CD4-positive, alpha-beta T cell treated with Interleukin-4 for 1 hour (primary cell): ENCODE results near the gene HOXC4.
"Not testable (repeated sequence)": the region's sequence is repeated elsewhere in the genome, so short reads cannot be mapped to it uniquely, and the experiment has no call there.

Experiments
- DNase-seq, 2 donors: peaks; one replicate each; pipeline ENCODE4 v3.0.0-alpha.2; 2020 to 2022

The HOXC4 gene

DNA sequence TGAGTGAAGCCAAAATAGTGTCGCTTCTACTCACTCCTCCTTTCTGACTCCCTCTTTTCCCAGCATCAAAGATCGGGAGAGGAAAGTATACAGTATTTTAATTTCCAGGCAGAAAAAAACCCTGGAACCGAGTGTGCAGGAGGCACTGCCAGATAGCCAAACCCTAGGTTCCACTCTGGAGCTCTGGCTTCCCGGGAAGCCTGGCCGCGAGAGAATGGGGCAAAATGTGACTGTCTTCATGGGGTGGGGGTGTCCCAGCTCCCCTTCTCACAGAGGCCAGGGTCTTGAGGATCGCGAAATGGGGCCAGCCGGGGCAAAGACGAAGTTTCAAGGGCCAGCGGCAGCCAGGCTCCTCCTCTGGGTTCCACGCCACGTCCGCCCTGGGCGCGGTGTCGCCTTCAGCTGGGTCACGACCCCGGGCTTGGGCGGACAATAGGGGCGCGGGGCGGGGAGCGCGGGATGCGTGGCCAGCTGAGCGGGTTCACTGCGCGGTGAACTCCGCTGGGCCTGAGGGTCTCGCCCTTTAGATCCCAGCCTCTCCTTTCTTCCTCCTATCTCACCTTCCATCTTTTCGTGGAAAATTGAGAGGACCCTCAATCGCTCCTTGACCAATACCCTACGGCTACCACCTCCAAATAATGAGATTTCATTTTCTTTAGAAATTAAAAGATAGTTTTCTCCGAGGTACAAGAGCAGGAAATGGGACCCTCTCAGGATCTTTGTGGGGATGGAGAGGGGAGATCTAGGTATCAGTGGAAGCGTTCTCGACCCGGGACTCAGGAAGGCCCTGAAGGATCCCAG is 6.7 kb downstream of the HOXC4 start:
- DNase-seq: no peak

DNA sequence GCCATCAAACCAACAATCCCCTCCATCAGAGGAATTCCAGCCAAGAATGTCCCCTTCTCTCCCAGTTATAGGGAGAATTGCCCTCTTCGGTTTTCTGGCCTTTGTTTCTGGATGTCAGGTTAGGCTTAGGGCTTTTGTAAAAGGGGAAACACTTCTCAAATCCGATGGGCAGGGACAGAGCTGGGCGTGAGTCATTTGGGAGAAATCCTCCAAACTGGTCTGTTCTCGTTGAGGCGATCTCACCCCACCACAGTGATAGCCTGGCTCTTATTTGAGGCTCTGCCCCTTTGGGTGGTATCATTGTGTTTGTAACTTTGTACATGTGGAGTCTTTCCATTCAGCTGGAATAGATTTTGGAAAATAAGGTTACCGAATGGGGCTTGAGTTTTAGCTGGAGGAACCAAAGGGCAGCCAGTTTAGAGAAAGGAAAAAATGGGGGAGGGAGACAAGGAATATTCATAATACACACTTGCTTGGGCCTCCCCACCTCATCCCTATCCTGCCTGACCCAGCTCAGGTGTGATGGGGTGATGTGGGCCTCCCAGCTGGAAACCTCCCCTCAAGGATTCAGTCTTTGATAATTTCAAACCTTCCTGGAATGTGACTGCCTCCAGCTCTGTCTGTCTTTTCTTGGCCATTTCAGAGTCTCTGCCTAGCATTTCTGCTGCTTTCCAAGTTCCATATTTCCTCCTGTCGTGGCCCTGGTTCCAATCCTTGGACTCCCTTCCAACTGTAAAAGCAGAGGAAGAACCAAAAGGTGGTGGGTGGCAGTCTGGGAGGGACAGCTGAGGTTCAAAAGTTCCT is 7.5 kb downstream of the HOXC4 start:
- DNase-seq: no peak

DNA sequence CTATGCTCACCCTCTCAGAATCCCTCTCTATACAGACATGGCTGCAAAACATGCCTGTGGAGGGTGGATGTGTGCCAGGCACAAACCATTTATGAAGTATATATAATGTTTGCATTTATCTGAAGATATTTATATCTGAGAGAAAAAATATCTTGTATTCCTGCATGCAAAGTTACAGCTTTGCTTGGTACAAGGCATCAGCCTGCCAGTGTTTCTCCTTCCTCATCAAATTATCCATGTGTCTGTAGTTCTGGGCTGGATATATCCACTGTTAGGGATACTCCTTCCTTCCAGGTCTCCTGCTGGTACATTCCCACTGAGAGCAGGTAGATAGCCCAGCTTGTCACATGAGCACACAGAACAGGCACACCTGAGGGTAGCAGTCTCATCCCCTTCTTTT is 12.0 kb downstream of the HOXC4 start:
- DNase-seq: no peak

DNA sequence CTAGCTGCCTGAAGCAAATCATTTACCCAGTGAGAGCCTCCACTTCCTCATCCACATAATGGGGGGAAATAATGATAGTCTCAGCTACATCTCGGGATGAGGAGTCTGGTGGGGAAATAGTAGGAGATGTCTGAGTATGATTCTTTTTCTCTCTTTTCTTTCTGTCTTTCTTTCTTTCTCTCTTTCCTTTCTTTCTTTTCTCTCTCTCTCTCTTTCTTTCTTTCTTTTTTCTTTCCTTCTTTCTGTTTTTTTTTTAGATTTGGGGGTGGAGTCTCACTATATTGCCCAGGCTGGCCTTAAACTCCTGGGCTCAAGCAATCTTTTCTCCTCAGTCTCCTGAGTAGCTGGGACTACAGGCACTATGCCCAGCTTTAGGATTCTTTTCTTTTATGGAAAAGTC is 12.8 kb downstream of the HOXC4 start:
- DNase-seq: no peak

DNA sequence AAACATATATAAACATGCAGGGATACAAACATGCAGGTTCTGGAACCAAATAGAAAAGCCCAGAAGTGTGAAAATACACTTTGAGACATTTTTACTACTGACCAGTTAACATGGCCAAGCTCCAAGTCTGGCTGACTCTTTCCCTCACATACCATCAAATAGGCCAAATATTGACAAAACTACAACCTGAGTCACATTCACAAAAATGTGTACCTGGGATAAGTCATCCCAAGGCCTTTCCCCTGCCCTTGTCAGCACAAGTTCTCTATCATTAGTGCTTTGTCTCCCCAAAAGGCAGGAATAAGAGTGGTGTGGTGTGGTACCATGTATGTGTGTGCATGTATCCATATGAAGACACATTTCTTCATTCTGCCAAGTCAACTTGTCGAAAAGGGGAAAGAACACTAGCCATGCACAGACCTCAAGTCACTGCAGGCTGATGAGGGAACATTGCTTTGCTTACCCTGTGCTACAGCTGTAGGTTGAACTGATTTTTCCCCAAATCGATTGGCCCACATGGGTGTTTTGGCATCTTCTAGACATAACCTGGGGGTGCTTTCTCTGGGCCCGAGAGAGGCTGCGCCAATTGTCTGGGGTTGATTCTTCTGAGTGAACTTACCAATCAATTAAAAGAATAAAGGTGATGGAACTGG is 14.9 kb downstream of the HOXC4 start:
- DNase-seq: no peak

DNA sequence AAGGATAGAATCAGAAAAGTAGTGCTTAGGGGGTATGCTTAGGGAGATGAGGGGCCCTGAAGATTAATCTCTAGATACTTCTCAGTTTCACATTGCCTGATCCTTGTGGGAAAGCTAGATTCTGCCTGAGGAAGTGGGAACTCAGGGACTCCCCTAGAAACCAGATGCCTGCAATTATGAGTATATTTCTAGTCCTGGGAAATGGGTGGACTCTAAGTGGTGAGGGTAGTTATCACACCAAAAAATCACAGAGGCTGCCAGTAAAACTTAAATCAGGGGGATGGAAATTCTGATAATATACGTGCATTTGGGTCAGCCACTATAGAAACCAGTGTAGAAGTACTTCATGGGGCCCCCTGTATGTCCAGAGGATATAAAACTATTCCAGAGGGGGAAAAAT is 18.3 kb downstream of the HOXC4 start:
- no peak for DNase-seq

DNA sequence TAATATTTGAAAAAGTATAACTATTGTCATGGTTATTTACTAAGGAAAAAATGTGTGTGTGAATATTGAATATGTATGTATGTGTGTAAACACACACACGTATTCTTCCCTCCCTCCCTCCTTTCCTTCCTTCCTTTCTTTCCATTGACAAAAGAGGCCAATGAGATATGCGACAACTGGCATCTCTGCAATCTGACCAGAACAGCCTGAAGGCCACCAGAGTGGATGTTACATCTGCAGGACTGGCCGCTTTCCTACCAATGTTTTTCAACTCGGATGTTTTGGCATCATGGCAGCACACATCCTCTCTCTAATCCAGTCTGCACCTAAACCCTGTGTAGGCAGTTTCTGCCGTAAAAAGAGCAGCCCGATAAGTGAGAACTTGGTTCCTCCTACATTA is 20.7 kb downstream of the HOXC4 start:
- no peak for DNase-seq

DNA sequence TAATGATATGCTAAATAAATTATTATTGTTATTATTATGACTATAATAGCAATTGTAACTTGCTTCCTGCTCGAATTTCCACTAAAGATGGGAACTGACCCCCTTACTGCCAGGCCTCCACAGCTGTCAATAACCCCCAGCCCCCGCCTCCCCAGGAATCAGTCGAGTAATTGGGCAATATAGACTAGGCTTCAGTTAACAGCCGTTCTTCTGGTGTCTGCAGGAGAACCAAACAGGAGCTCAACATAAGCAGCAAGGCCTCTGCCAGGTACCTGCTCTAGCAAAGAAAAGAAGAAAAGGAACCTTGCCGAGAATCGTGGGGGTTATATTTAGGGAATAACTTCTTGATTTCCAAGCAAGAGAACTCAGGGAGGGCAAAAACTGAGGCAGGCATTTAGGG is 21.8 kb downstream of the HOXC4 start:
- no peak for DNase-seq

DNA sequence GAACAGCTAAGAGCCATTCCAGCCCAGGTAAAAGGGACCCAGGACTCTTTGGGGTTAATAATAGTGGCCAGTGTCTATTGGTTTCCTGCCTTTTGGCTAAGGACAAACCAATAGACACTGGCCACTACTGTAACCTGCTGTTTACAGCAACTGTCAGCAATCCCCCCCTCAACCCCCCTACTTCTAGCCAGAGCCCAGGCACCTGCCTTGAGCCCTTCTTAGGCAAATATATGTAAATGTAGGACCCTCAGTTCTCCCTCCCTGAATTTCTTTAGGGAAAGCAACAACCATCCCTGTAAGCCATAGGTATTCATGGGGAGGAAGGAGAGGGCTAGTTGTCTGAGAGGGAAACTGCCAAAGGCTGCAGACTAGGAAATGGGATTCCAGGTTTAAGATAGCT is 22.3 kb downstream of the HOXC4 start:
- no peak for DNase-seq

DNA sequence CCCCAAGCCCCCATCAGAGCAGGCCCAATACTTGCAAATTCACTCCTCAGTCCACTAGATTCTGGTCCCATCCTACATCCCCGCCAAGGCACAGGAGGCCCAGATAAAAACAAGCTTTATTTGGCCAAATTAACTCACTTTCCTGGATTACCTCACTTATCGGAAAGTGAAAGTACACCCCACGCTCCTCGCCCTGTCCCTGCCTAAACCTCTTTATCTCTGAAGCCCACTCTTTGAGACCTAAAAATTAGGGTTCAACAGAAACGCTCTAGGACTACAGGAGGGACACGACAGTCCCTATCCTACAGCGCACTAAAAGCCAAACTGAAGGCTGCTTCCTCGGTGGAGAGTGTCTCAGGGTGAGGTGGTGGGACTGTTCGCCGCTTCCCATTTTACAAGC is 24.2 kb downstream of the HOXC4 start:
- DNase-seq: not testable (repeated sequence)

DNA sequence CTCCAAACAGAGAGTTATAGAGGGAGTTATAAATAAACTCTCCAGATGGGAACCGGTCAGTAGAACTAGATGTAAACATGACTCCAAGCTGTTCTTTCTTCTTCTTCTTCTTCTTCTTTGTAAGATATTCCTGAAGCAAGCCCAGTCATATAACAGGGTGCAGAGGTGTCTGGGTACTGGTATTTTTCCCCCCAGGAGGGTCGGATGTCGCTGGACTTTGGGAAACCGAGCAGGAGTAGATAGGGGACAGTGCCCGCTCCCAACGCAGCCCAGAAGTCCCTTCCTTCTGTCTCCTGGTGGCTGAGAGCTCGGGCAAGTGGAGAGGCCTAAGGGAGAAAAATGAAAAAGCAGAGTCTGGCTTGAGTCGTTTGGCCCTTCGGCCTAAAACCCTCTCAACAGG is 25.5 kb downstream of the HOXC4 start:
- DNase-seq: not testable (repeated sequence)

DNA sequence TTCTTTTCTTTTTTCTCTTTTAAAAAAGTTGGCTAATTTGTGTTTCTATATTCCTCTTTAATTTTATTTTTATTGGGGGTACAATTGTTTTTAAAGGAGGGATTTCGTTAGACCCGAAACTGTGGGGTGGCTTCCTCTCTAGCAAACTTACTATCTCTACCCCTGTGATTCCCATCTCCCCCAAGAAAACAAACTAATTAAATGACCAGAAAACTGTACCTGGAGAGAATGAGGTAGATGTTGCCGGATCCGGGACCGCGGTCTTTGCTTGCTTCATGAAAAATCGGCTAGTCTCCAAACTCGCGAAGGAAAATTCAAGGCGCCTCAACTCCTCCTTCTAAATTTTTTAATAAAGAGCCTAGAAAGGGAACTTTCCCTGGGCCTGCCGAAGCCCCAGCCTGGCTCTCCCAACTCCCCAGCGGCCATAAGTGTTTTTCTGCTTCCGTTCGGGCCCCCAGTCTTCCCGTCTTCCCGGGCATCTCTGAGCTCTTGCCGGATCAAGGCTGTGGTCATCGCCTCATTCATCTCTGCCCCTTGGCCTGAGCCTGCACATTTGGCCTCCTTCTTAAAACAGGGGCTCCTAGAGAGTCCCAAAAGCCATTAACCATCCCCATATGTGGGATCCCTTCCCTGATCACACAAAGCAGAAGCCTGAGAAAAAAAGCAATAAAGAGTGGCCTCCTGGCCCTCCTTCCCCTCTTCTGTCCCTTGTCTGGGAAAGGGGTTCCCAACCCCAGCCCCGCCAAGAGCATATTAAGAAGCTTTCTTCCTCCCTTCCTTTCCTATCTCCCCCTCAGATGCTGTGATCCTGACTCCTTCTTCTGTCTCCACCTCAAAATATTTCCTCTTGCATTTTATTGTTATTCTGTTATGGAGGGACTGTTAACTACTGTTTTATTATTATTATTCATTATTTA is 26.6 kb downstream of the HOXC4 start:
- not testable (repeated sequence) for DNase-seq

DNA sequence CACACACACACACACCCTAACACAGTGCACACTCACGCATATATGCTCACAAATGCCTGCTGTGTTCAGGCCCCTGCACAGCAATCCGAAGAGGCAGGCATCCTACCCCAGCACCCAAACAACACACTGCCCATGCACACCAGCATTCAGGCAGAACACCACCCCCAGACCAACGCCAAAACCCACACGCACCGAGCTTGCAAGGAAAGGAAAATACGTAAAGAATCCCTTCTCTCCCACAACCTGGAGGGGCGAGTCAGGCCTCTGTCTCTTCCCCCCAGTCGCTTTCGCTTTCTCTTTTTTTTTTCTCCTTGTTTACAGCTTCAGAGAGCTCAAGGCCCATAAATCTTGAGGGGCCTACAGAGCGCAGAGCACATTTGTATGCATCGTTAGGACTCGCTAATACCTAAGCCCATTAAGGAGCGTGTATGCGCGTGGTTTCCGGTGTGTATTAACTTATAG is 27.4 kb downstream of the HOXC4 start:
- DNase-seq: peak; percentile 34 to 46

DNA sequence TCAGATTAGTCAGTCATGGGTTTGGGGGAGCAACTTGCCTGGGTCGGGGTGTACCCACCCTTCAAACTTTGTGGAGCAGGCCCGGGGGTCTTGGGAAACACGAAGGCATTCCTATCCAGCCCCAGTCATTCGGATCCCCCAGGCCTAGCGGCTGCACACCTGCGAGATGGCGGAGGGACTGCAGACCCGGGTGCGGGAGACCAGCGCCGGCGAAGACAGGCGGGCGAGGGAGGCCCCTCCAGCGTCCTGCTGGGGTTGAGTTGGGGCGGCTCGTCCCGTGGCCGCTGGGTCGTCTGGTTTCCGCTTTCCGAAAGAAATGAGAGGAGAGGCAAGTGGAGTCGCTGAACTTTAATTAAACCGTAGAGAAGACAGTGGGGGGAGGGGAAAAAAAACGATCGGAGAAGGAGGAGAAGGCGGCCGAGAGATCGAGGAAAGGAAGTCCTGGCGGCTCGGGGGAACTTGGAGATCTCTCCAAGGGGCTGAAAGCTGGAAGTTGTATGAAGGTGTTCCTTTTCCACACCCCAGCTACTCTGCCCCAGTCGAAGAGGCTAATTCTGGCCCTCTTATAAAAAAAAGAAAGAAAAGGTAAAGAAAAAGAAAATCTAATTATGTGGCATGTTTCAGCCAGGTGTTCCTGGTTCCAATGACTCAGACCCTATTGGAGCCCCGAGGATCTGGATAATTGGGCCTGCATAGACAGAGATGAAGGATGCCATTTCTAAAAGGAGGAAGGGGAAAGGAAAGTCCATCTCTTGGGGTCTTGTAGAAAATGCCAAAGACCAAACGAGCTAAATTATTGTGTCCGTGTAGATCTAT is 28.2 kb downstream of the HOXC4 start:
- DNase-seq: peak; percentile 15 to 34

DNA sequence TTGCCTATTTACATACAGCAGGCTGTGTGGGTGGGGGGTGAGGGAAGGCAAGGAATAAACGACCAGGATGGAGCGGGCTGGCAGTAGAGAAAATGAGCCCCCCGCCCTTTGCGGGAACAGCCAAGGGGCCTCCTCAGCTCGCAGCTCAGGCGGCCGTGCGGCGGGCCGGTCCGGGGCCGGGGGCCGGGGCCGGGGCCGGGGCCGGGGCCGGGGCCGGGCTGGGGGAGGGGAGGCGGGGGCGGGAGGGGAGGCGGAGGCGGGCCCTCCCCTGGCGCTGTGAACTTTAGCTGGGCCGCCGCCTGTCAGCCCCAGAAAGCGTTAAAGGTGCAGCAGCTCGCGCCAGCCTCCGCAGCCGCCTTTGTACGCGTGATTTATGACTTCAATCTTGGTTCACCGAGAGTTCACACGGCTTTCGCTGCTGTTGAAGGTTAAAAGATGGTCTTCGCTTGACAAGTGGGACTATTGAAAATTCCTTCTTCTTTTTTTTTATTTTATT is 28.8 kb downstream of the HOXC4 start:
- DNase-seq: peak; percentile 43 to 45

DNA sequence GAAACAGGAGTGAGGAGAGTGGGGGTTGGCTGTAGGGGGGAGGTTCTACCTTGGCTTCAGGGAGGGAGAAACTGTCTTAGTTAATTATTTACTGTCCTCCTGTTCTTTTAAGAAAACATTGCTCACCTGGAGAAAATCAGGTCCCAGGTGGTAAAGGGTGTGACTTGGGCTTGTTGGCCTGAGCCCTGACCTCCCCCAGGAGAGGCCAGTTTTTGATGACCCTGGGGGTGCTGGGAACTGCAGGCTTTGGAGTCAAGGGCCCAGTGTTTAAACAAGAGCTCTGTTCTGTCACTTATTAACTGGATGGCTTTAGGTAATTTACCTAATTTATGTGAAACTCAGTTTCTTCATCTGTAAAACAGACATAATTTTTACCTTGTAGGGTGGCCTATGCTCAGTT is 34.4 kb downstream of the HOXC4 start:
- not testable (repeated sequence) for DNase-seq

DNA sequence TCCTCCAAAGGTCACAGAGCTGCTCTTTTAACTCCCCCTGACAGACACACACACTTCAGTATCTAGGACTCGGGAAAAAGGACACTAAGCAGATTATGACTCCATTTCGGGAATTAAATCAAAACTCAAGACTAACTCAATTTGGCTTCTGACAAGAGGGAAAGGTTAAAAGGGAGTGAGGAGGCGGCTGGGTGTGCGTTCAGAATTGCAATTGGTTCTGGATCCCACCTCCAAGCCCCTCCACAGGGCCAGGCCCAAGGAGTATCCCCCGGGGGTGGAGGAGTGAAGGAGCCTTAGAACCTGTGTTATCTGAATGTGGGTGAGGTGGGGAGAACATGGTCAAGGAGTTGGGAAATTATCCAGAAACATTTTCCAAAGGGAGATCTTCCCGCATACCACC is 35.8 kb downstream of the HOXC4 start:
- not testable (repeated sequence) for DNase-seq

DNA sequence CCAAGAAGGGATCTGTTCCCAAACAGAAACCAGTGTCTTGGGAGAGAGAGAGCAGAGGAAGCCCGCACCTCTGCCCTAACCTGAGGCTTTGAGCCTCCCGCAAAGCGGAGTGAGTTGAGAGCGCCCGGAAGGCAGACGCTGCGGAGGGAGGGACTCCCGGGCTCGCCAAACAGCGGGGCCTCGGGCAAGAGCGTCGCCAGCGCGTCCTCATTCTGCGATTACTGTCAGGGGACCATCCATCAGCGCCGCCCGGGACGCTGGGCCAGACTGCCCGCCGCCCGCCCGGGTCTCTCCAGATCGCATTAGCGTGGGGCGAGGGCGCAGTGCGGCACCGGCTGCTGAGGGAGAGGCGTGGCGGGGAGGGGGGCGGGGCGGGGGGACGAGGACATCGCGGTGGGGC is 36.7 kb downstream of the HOXC4 start:
- not testable (repeated sequence) for DNase-seq

DNA sequence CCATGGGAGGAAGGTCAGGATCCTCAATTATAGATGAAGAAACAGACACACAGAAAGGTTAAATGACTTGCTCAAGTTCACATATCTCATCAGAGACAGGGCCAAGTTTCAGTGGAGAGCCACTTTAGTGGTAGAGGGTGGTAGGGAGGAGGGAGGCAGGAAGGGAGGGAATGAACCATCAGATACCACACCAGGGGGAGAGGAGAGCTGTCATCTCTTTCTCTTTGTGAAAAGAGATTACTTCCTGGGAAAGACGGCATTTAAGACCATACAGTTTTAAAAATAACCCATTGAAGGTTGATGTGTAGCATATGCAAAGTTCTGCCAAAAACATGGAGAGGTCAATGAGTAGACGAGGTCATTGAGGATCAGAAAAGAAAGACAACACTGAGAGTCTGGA is 39.3 kb downstream of the HOXC4 start:
- not testable (repeated sequence) for DNase-seq

DNA sequence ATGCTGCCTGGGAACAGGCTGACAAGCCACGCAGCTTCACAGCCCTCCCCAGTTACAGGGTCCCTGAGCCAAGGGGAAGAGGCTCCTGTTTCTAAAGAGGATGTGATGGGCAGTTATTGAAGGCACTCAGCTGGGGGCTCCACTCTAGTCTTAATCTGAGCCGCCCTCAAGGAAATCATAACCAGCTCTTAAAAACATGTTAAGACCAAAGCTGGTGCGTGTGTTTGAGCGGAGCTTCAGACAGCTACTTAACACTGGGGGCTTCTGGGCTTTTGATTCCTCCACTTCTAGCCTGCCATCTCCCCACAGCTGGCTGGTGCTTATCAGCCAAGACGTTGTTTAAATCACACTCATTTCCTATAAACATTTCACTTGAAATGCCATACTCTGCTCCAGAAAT is 42.3 kb downstream of the HOXC4 start:
- DNase-seq: not testable (repeated sequence)

DNA sequence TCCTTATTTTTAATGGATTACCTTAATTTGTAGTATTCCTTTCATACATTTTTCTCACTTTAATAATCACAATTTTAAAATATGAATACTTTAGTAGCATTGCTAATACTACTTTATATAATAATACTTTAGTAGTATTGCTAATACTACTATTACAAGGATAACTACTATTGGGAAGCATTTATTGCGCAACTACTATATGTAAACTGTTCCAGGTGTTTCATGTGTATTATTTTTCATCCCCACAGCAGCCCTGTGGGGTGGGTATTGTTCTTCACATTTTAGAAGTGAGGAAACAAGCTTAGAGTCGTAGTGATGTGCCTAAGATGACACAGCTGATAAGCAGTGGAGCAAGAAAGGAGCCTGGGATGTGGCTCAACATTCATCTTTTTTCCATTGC is 45.0 kb downstream of the HOXC4 start:
- not testable (repeated sequence) for DNase-seq
